ENCODE measurements around the gene ZMIZ2. TPM values are rescaled to one million over a fixed set of nuclear protein-coding genes. Genes with fewer than 3 reads are reported as not detected.
"Not testable (repeated sequence)": the region's sequence is repeated elsewhere in the genome, so short reads cannot be mapped to it uniquely, and the experiment has no call there.

Gene ZMIZ2
- polyA plus RNA-seq, 1 donor (not counting 4 experiments of a cell fraction or from before 2014, with no cell fraction given): 3.2 TPM

- H2AFZ ChIP-seq (ENCODE audit: control insufficient read depth, low read length): no peak overlapping the region
- no peak overlapping the region for H3K9ac ChIP-seq (ENCODE audit: control insufficient read depth, extremely low read depth, insufficient read depth, low read length)
- H3K79me2 ChIP-seq (ENCODE audit: control insufficient read depth, insufficient read depth, low read length): no peaks in the 10 kb centered on the region
- H4K20me1 ChIP-seq (ENCODE audit: control insufficient read depth, extremely low read depth, insufficient read depth, low read length): no peaks in the 10 kb centered on the region
- no peak for FAIRE-seq
- TF ChIP-seq CTCF (optimal IDR thresholded peaks at IDR 0.05 in 1 of 3, IDR thresholded peaks at IDR 0.05 in 1 of 3, conservative IDR thresholded peaks at IDR 0.05 in 1 of 3; ENCODE audit: extremely low read depth in 1 of 3, insufficient read depth in 2 of 3, low read length in 3 of 3) (no peak), EZH2 (IDR thresholded peaks at IDR 0.05; ENCODE audit: low read length) (no peak)
- H3K4me2 ChIP-seq (ENCODE audit: control insufficient read depth, extremely low read depth, insufficient read depth, low read depth, low read length): no peak overlapping the region
- no peaks in the 10 kb centered on the region for H3K27me3 ChIP-seq (ENCODE audit: control insufficient read depth, extremely low read depth, insufficient read depth, low read length)
- peaks cover 6% of the 10 kb centered on the region for H3K4me1 ChIP-seq (ENCODE audit: control insufficient read depth, extremely low read depth, insufficient read depth, low read length)
- no peak overlapping the region for H3K4me3 ChIP-seq (ENCODE audit: control insufficient read depth in 2 of 3, extremely low read depth in 1 of 3, insufficient read depth in 2 of 3, low read depth in 1 of 3, low read length in 3 of 3)
- H3K27ac ChIP-seq (ENCODE audit: control insufficient read depth, insufficient read depth, low read length): no peak overlapping the region
- dilution Hi-C loops (cut with MboI; ENCODE audit: extremely low pct_ligation_motif_present, low sequenced_read_pairs): no loop called here
- H3K9me3 ChIP-seq (ENCODE audit: control insufficient read depth, low read depth, low read length): no peaks in the 10 kb centered on the region
- H3K9me1 ChIP-seq (ENCODE audit: control insufficient read depth, extremely low read depth, insufficient read depth, low read length): peaks cover 2% of the 10 kb centered on the region
- H3K36me3 ChIP-seq (ENCODE audit: control insufficient read depth in 2 of 2, extremely low read depth in 1 of 2, insufficient read depth in 2 of 2, low read length in 2 of 2): peaks cover 33 to 40% of the 10 kb centered on the region in 2 experiments
- DNase-seq (ENCODE audit: low read depth, low spot score): no peak
Measured at GRCh38 chr7:44700322-44700721, 48.3 kb upstream of the ZMIZ2 start.

GRCh38 chr7:44703391-44703790 is 45.3 kb upstream of the ZMIZ2 start:
- H3K27ac ChIP-seq (ENCODE audit: control insufficient read depth, insufficient read depth, low read length); dilution Hi-C loops (cut with MboI; ENCODE audit: extremely low pct_ligation_motif_present, low sequenced_read_pairs); FAIRE-seq; H3K9ac ChIP-seq (ENCODE audit: control insufficient read depth, extremely low read depth, insufficient read depth, low read length); H3K9me3 ChIP-seq (ENCODE audit: control insufficient read depth, low read depth, low read length); H2AFZ ChIP-seq (ENCODE audit: control insufficient read depth, low read length); H3K4me3 ChIP-seq (ENCODE audit: control insufficient read depth in 2 of 3, extremely low read depth in 1 of 3, insufficient read depth in 2 of 3, low read depth in 1 of 3, low read length in 3 of 3); H3K79me2 ChIP-seq (ENCODE audit: control insufficient read depth, insufficient read depth, low read length); H4K20me1 ChIP-seq (ENCODE audit: control insufficient read depth, extremely low read depth, insufficient read depth, low read length); H3K4me1 ChIP-seq (ENCODE audit: control insufficient read depth, extremely low read depth, insufficient read depth, low read length); H3K4me2 ChIP-seq (ENCODE audit: control insufficient read depth, extremely low read depth, insufficient read depth, low read depth, low read length); H3K9me1 ChIP-seq (ENCODE audit: control insufficient read depth, extremely low read depth, insufficient read depth, low read length); H3K27me3 ChIP-seq (ENCODE audit: control insufficient read depth, extremely low read depth, insufficient read depth, low read length); DNase-seq (ENCODE audit: low read depth, low spot score): not testable (repeated sequence)
- peaks cover 21 to 24% of the 10 kb centered on the region in 2 experiments for H3K36me3 ChIP-seq (ENCODE audit: control insufficient read depth in 2 of 2, extremely low read depth in 1 of 2, insufficient read depth in 2 of 2, low read length in 2 of 2)

DNA sequence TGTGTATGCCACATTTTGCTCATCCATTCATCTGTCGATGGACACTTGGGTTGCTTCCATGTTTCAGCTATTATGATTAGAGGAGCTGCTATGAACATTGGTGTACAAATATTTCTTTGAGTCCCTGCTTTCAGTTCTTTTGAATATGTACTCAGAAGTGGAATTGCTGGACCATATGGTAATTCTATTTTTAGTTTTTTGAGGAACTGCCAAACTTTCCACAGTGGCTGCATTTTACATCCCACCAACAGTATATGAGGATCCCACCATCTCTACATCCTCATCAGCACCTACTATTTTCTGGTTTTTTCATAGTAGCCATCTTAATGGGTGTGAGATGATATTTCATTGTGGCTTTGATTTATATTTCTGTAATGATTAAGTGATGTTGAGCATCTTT is 44.7 kb upstream of the ZMIZ2 start:
- no peak for FAIRE-seq
- DNase-seq (ENCODE audit: low read depth, low spot score): no peak
- dilution Hi-C loops (cut with MboI; ENCODE audit: extremely low pct_ligation_motif_present, low sequenced_read_pairs): no loop called here
- Histone ChIP-seq H3K4me3 (ENCODE audit: control insufficient read depth in 2 of 3, extremely low read depth in 1 of 3, insufficient read depth in 2 of 3, low read depth in 1 of 3, low read length in 3 of 3) (no peak overlapping the region), H4K20me1 (ENCODE audit: control insufficient read depth, extremely low read depth, insufficient read depth, low read length) (no peaks in the 10 kb centered on the region), H3K27ac (ENCODE audit: control insufficient read depth, insufficient read depth, low read length) (no peak overlapping the region), H3K4me2 (ENCODE audit: control insufficient read depth, extremely low read depth, insufficient read depth, low read depth, low read length) (no peak overlapping the region), H3K9me3 (ENCODE audit: control insufficient read depth, low read depth, low read length) (no peaks in the 10 kb centered on the region), H3K9ac (ENCODE audit: control insufficient read depth, extremely low read depth, insufficient read depth, low read length) (no peak overlapping the region), H3K36me3 (ENCODE audit: control insufficient read depth in 2 of 2, extremely low read depth in 1 of 2, insufficient read depth in 2 of 2, low read length in 2 of 2) (peaks cover 20 to 23% of the 10 kb centered on the region in 2 experiments), H3K4me1 (ENCODE audit: control insufficient read depth, extremely low read depth, insufficient read depth, low read length) (no peaks in the 10 kb centered on the region), H3K9me1 (ENCODE audit: control insufficient read depth, extremely low read depth, insufficient read depth, low read length) (peaks cover 2% of the 10 kb centered on the region), H3K27me3 (ENCODE audit: control insufficient read depth, extremely low read depth, insufficient read depth, low read length) (no peaks in the 10 kb centered on the region), H3K79me2 (ENCODE audit: control insufficient read depth, insufficient read depth, low read length) (no peaks in the 10 kb centered on the region), H2AFZ (ENCODE audit: control insufficient read depth, low read length) (no peak overlapping the region)
- TF ChIP-seq EZH2 (IDR thresholded peaks at IDR 0.05; ENCODE audit: low read length) (no peak), CTCF (optimal IDR thresholded peaks at IDR 0.05 in 1 of 3, IDR thresholded peaks at IDR 0.05 in 1 of 3, conservative IDR thresholded peaks at IDR 0.05 in 1 of 3; ENCODE audit: extremely low read depth in 1 of 3, insufficient read depth in 2 of 3, low read length in 3 of 3) (no peak)

Data from keratinocyte (primary cell).